M059J (cell line): ENCODE data around the gene ZFP36L2. TPM values are rescaled to one million over a fixed set of nuclear protein-coding genes. Genes with fewer than 3 reads are reported as not detected.

Experiments used
- DNase-seq: peaks from one replicate; pipeline ENCODE4 v3.0.0-alpha.2; 2012; ENCODE audit warnings: low read depth
- total RNA-seq: library from RNA; depleted of rRNA; stranded (reverse); fragments of >200 nt; shearing (Covaris generic); gene quantifications from 2 replicates; pipeline ENCODE4 v1.2.3, GENCODE V29; 2014

Gene ZFP36L2
- total RNA-seq, 1 experiment from 2014 or later: 5.7 TPM

DNA sequence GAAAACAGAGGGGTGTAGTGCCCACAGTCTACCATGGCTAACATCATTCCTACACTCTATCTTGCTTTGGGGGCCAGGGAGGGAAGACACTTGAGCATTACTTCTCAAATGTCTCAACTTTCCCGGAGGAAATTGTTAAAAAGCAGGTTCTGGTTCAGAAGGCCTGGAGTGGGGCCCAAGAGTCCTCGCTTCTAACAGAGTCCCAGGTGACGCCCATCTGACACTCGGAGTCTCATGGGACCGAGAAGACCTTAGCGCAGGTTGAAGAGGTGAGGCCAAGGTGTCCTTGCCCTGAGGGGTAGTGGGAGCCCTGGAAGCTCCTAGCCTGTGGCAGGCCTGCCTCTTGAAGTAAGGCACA is 40.1 kb downstream of the ZFP36L2 start:
- DNase-seq: no peak

DNA sequence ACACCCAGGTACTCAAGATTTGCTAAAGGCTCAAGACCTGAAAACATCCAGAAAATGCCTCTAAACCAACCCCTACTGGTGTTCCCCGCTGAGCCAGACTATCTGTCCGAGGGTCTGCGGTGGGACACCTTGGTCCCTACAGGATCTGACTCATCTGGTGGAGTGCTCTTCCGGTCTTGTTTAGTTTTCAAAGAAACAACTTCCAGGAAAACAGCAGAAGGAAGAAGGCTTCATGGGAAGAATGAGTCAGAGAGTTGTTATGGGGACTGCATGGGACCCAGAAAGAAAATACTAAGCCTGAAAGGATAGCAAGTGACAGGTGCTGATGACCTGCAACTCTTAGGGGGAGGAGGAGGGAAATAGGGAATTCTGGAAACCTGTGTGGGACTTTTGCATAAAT is 41.3 kb downstream of the ZFP36L2 start:
- DNase-seq: peak; percentile 76

DNA sequence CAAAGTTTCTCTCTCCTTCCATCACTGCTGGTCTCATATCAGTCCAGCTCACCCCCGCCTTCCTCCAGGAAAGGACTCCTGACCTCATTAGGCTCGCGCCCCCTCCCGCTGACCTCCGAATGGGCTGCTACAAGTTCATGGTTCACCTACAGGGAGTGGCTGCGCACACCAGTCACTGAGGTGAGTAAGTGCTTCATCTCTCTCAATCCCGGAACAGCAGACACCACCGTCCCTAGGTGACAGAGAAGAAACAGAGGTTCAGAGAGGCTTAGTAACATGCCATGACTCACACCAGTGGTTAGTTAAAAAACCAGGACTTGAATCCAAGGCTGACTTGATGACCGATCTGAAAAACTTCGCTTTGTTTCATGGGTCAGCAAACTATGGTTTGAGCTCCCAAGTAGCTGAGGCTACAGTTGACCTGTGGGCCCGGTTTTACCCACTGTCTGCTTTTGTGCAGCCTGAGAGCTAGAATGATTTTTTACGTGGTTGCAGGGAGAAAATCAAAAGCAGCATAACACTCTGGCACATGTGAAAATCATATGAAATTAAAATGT is 42.0 kb downstream of the ZFP36L2 start:
- DNase-seq: peak; percentile 88

DNA sequence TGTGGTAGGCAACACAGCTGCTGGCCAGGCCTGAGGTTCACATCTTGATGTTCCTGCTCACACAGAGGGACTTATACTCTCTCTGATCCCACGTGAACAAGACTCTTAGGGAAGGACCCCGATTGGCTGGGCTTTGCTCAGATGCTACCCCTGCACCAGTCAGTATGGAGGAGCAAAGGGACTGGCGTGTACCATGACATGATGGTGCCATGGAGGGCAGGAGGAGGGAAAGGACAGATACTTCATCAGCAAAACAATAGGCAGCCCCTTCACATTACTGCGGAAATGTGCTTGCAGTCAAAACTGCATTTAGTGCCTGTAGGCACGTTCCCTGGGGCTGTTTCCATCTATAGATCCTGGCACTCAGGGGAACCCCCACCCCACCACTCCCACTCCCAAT is 42.7 kb downstream of the ZFP36L2 start:
- DNase-seq: no peak

DNA sequence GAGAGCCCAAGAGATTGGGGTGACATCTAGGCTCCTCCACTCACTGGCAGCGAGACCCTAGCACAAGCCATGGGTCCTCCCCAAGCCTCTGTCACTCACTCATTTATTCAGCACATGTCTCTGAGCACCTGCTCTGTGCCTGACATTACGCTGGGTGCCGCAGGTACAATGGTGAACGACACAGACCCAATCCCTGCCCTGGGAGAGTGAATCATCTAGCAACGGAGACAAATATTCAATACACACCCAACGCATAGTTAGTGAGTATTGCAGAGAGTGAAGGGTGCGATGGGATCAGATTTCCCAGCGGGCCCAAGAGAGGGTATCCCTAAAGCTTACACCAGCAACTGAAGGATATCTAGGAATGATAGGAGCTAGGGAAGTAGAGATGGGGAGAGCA is 45.5 kb downstream of the ZFP36L2 start:
- DNase-seq: no peak

DNA sequence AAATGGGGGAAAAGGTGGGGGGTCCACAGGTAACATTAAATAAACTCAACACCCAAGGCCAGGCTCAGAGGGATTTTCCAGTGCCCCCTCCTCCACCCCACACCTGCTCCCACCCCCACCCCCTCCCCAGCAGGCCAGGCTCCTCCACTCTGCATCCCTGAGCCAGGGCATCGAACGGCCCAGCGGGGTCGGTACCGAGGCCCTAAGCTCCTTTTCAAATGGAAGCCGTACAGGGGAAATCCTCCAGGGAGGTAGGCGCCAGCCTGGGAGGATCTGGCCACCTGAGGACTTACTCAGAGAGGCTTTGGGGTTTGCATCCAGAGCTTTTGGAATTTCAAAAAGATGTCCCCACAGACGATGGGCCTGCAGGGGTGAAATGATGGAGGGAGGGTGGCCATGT is 46.5 kb downstream of the ZFP36L2 start:
- no peak for DNase-seq

DNA sequence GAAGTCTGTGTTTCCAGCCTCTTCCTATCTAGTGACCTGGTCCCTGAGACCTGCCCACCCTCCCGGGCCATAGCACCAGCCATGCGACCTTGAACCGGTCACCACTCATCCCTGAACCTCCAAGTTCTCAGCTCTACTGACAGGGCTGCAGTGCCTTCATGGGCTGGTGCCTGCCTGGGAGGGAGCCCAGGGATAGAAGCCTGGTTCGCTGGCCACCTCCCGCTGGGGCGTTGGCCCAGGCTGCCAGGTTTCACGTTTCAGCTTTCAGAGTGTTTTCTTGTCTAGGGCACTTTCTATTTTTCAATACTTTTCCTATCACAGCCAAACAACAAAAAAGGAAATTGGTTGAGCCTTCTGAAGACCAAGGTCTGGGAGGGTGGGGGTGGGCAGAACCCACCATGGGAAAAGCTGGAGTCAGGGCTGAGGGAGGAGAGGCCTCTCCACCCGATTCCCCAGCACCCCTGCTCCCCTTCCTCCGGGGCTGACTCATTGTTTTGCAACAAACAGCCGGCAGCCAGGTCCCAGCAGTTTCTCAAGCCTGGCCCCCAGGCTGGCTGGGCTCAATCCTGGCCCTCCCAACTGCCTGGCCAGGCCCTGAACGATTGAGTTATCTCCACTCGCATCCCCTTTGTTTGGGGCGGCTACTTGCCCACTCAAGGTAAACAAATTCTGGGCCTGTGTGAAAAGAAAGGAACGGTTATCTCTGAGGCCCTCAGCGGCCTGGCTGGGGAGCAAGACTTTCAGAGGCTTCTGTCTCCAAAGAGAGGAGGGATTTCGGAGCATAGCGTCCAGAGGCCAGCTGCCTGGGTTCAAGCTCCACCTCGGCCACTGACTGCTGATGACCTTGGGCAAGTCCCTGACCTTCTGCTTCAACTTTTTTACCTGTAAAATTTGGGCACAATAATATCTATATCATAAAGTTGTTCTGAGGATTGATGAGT is 47.5 kb downstream of the ZFP36L2 start:
- peak; percentile 89 for DNase-seq

DNA sequence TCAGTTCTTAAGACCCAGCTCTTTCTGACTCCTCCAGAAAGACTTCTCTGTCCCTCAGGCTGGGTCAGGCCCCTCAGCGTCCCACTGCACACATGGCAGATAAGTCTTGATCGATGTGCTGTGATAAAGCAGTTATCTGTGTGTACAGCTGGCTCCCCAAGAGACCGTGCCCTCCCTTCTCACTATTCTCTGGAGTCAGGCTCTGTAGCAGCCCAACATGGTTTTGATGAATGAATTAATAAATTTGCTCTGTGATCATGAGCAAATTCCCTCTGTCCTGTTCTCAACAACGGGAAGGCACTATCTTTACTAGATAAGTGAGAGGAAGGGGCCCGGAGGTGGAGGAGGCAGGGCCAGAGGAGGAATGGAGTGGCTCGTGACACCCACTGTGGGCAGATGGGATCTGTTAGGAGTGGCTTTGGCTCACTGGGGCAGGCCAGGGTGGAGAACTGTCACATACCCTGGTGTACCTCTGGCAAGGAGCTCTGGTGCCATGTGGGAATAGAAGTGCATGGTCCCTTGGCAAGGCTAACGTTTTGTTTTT is 48.3 kb downstream of the ZFP36L2 start:
- no peak for DNase-seq

DNA sequence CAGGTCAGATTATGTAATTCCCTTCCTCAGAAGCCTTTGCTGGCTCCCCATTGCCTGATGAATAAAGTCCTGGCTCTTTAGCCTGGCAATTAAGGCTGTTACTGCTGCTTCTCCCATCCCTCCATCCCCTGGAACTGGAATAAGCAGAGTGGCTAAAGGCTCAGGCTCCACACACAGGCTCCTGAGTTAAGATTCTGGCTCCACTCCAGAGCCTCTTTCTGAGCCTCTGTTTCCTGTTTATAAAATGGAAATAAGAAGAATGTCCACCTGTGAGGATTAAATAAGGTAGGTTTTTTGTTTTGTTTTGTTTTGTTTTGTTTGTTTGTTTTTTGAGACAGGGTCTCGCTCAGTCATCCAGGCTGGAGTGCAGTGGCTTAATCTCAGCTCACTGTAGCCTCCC is 50.0 kb downstream of the ZFP36L2 start:
- DNase-seq: no peak

DNA sequence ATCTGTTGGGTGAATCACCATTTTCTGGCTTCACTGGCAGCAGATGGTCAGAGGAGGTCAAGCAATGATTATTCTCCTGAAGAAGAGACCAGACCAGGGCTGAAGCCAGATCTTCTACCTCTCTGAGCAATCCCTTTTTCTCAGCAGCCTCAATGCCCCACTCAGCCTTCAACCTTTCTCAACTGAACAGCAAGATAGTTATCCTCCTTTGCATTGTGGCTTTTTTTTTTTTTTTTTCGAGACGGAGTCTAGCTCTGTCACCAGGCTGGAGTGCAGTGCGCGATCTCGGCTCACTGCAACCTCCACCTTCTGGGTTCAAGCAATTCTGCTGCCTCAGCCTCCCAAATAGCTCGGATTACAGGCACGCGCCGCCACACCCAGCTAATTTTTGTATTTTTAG is 50.5 kb downstream of the ZFP36L2 start:
- DNase-seq: no peak

DNA sequence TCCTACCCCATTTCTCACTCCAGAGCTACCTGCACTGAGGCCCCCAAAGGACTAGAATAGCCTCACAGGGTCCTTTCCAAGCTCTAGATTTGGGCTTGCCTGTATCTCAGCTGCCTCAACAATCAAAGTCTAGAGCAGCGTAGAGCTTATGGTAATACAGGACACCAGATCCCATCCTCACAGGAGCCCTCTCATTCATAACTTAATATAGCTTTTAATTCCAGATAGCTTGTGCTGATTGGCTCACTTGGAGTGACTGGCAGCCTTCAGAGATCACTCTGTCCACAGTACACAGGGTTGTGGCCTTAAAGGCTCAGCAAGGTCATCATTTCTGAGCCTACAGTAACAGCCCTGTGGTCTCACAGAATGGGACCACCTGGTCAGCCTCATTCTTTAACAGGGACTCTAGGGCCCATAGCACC is 51.4 kb downstream of the ZFP36L2 start:
- DNase-seq: peak; percentile 36

DNA sequence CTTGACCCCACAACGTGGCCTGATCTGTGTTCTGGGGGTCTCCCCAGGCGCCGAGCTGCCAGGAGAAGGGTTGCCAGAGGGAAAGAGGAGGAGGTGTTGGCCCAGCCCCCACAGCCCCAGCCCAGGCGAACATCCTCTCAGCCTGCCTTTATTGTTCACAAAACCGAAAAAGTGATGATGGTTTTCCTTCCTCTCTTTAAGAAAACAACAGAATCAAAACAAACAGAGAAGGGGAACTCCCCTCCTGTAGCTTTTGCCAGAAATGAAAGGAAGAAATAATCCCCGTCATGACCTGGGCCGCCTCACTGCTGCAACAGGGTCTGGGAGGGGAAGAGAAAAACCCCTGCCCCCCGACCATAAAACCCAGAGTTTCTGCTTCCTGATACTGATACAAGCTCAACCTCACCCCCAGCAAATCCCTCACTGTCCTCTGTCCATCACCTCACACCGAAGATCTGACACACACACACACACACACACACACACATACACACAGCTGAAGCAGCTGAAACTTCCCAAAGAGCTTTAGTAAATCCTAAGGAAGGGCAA is 52.0 kb downstream of the ZFP36L2 start:
- no peak for DNase-seq
